Activated effector memory CD4-positive, alpha-beta T cell treated with anti-CD3 and anti-CD28 coated beads, Interleukin-2, amount 50 U/mL, for 16 hours (primary cell): ENCODE data around the gene AREG.

Experiments used
- DNase-seq: peaks from one replicate; pipeline ENCODE4 v3.0.0-alpha.2; 2020

AREG gene

GRCh38 chr4:74464291-74464690 lies 19.4 kb downstream of the AREG start:
- DNase-seq = no peak

- no peak for DNase-seq
Measured at GRCh38 chr4:74466242-74466641, 21.3 kb downstream of the AREG start.

GRCh38 chr4:74471264-74471663 lies 26.3 kb downstream of the AREG start:
- no peak for DNase-seq

GRCh38 chr4:74473155-74473811 lies 28.3 kb downstream of the AREG start:
- no peak for DNase-seq

- no peak for DNase-seq
Measured at GRCh38 chr4:74474345-74475090, 29.6 kb downstream of the AREG start.

GRCh38 chr4:74475091-74475800 lies 30.3 kb downstream of the AREG start:
- DNase-seq = no peak

- DNase-seq = no peak
Measured at GRCh38 chr4:74475946-74476345, 31.0 kb downstream of the AREG start.

GRCh38 chr4:74479009-74479408 lies 34.1 kb downstream of the AREG start:
- DNase-seq = no peak

- DNase-seq = no peak
Measured at GRCh38 chr4:74480267-74480666, 35.3 kb downstream of the AREG start.

GRCh38 chr4:74481891-74482609 lies 37.1 kb downstream of the AREG start:
- no peak for DNase-seq

GRCh38 chr4:74483226-74483911 lies 38.4 kb downstream of the AREG start:
- no peak for DNase-seq

- DNase-seq = no peak
Measured at GRCh38 chr4:74486905-74487304, 42.0 kb downstream of the AREG start.

- no peak for DNase-seq
Measured at GRCh38 chr4:74487771-74488170, 42.8 kb downstream of the AREG start.

- no peak for DNase-seq
Measured at GRCh38 chr4:74490736-74491135, 45.8 kb downstream of the AREG start.

- DNase-seq = no peak
Measured at GRCh38 chr4:74499986-74500781, 55.2 kb downstream of the AREG start.

GRCh38 chr4:74501579-74501978 lies 56.6 kb downstream of the AREG start:
- no peak for DNase-seq

- DNase-seq = no peak
Measured at GRCh38 chr4:74503580-74503979, 58.6 kb downstream of the AREG start.

- DNase-seq = no peak
Measured at GRCh38 chr4:74504212-74504611, 59.3 kb downstream of the AREG start.
